CD4-positive, alpha-beta T cell (primary cell): ENCODE results near the gene IRF5. TPM values are rescaled to one million over a fixed set of nuclear protein-coding genes. Genes with fewer than 3 reads are reported as not detected.

Source experiments
- ATAC-seq: fragments of 200-7000 bp; cut with Tn5 transposase; one replicate; pipeline ENCODE4 v1.10.0; 2022; ENCODE audit warnings: mild to moderate bottlenecking; ENCODE audit not compliant: poor library complexity
- CTCF ChIA-PET: fragments of 350-600 bp; sonication (Branson Sonifier 250); formaldehyde crosslinking; loops from one replicate; lab custom pipeline; 2021; ENCODE audit warnings: antibody characterized with exemption, inconsistent platforms; lab: Charles Lee
- POLR2A ChIA-PET: fragments of 350-600 bp; sonication (Branson Sonifier 250); formaldehyde crosslinking; loops from one replicate; lab custom pipeline; 2021; ENCODE audit warnings: antibody characterized with exemption, inconsistent platforms; lab: Charles Lee
- DNase-seq, 14 experiments: peaks; one replicate each; pipeline ENCODE4 v3.0.0-alpha.2; 2013 to 2020; ENCODE audit warnings: mixed read lengths in 2 of 14
- H3K27ac ChIP-seq, 2 donors: one replicate each; pipeline versions ENCODE4 v1.5.1 to v1.7.0; 2013; ENCODE audit warnings: low read length in 2 of 2, low read depth in 1 of 2, mild to moderate bottlenecking in 1 of 2
- H3K27me3 ChIP-seq, 2 experiments: 1 replicate in 1 of 2; 2 replicates in 1 of 2; pipeline versions ENCODE4 v1.6.1 to v1.7.0; 2013; ENCODE audit warnings: low read length in 2 of 2, control low read depth in 1 of 2, mild to moderate bottlenecking in 1 of 2, moderate library complexity in 1 of 2; ENCODE audit not compliant: insufficient read depth in 2 of 2, control insufficient read depth in 1 of 2
- H3K36me3 ChIP-seq: one replicate; pipeline ENCODE4 v1.6.1; 2013; ENCODE audit warnings: low read length, control low read depth; ENCODE audit not compliant: insufficient read depth
- H3K4me1 ChIP-seq: one replicate; pipeline ENCODE4 v1.6.1; 2013; ENCODE audit warnings: low read length, control low read depth; ENCODE audit not compliant: insufficient read depth
- H3K4me3 ChIP-seq: one replicate; pipeline ENCODE4 v1.5.1; 2013; ENCODE audit warnings: mild to moderate bottlenecking, low read length, moderate library complexity
- H3K9me3 ChIP-seq, 2 experiments: 1 replicate in 1 of 2; 2 replicates in 1 of 2; pipeline versions ENCODE4 v1.6.1 to v1.7.0; 2013; ENCODE audit warnings: low read length in 2 of 2, mild to moderate bottlenecking in 2 of 2, control low read depth in 1 of 2, moderate library complexity in 1 of 2; ENCODE audit not compliant: control insufficient read depth in 1 of 2, insufficient read depth in 1 of 2
- H3K27ac Mint-ChIP-seq: one replicate; pipeline ENCODE4 v1.8.0; 2020; ENCODE audit warnings: mixed read lengths
- H3K27me3 Mint-ChIP-seq: one replicate; pipeline ENCODE4 v1.8.0; 2021; ENCODE audit warnings: mixed read lengths
- H3K36me3 Mint-ChIP-seq: one replicate; pipeline ENCODE4 v1.8.0; 2021; ENCODE audit warnings: low read depth, mixed read lengths
- H3K4me1 Mint-ChIP-seq: one replicate; pipeline ENCODE4 v1.8.0; 2021; ENCODE audit warnings: low read depth, mixed read lengths
- H3K4me3 Mint-ChIP-seq: one replicate; pipeline ENCODE4 v1.8.0; 2020; ENCODE audit warnings: mild to moderate bottlenecking, mixed read lengths
- H3K9me3 Mint-ChIP-seq: one replicate; pipeline ENCODE4 v1.8.0; 2020; ENCODE audit warnings: mixed read lengths
- intact Hi-C, 2 experiments: fragments of 100-400 bp; cut with DNase I in 1 of 2; cut with micrococcal nuclease in 1 of 2; formaldehyde crosslinking; loops; one replicate each; pipeline versions ENCODE4 v1.15.1 to v1.9.0; 2023 to 2025; cut with DNase I, micrococcal nuclease
- total RNA-seq, 174 experiments: library from RNA in 2 of 174; stranded (reverse) in 2 of 174; gene quantifications; one replicate each; pipeline ENCODE4 v1.2.3 and lab custom pipeline; 2021 to 2026
- TF ChIP-seq, protein P1 (sequence below): fragments of 200-600 bp; IDR thresholded peaks from one replicate; pipeline ENCODE4 v1.8.0; 2022; ENCODE audit warnings: antibody characterized with exemption, mild to moderate bottlenecking

IRF5 gene
- total RNA-seq, 2 experiments from 2014 or later = 1.7 to 1.8 TPM

GRCh38 chr7:128918016-128918665 is 19.6 kb upstream of the IRF5 start:
- intact Hi-C loops = no loop called here
- Histone ChIP-seq H3K27ac (no peak overlapping the region), H3K4me3 (no peak overlapping the region), H3K27me3 (peaks cover 22 to 26% of the 10 kb centered on the region in 2 experiments), H3K4me1 (peaks cover 13% of the 10 kb centered on the region), H3K36me3 (no peaks in the 10 kb centered on the region), H3K9me3 (peaks cover 0 to 8% of the 10 kb centered on the region in 2 experiments)
- H3K36me3 Mint-ChIP-seq = no peaks in the 10 kb centered on the region
- peaks cover 6% of the 10 kb centered on the region for H3K4me1 Mint-ChIP-seq
- no peak overlapping the region for H3K27ac Mint-ChIP-seq
- H3K27me3 Mint-ChIP-seq = peaks cover 42% of the 10 kb centered on the region
- ChIA-PET CTCF (no interaction called here), POLR2A (no interaction called here)
- DNase-seq (no peak), ATAC-seq (no peak)
- TF ChIP-seq, protein P1, sequence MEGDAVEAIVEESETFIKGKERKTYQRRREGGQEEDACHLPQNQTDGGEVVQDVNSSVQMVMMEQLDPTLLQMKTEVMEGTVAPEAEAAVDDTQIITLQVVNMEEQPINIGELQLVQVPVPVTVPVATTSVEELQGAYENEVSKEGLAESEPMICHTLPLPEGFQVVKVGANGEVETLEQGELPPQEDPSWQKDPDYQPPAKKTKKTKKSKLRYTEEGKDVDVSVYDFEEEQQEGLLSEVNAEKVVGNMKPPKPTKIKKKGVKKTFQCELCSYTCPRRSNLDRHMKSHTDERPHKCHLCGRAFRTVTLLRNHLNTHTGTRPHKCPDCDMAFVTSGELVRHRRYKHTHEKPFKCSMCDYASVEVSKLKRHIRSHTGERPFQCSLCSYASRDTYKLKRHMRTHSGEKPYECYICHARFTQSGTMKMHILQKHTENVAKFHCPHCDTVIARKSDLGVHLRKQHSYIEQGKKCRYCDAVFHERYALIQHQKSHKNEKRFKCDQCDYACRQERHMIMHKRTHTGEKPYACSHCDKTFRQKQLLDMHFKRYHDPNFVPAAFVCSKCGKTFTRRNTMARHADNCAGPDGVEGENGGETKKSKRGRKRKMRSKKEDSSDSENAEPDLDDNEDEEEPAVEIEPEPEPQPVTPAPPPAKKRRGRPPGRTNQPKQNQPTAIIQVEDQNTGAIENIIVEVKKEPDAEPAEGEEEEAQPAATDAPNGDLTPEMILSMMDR = no peak
- no peak overlapping the region for H3K4me3 Mint-ChIP-seq
- H3K9me3 Mint-ChIP-seq = no peaks in the 10 kb centered on the region

DNA sequence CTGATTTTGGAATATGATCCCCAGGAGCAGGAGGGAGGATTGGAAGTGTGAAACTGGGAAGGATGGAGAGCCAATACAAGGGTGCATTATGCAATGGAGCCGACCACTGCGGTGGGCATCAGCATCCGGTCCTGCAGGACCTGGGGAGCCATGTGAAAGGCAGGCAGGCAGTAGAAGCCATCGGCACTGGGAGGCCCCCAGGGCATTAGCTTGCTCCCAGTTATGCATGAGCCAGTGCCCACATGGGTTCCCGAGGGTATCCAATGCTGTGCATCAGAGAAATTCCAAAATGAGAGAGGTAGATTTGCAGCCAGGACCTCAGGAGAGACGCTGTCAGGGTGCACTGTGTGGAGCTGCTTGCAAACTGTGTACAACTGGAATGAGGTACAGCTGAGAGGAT is 18.5 kb upstream of the IRF5 start:
- intact Hi-C loops = no loop called here
- Histone ChIP-seq H3K9me3 (peaks cover 0 to 8% of the 10 kb centered on the region in 2 experiments), H3K27me3 (peaks cover 16 to 20% of the 10 kb centered on the region in 2 experiments), H3K4me1 (peaks cover 13% of the 10 kb centered on the region), H3K4me3 (no peak overlapping the region), H3K36me3 (no peaks in the 10 kb centered on the region), H3K27ac (no peak overlapping the region)
- ATAC-seq (no peak), DNase-seq (no peak)
- POLR2A ChIA-PET = no interaction called here
- TF ChIP-seq, protein P1 = no peak
- CTCF ChIA-PET = no interaction called here
- H3K36me3 Mint-ChIP-seq = no peaks in the 10 kb centered on the region
- no peaks in the 10 kb centered on the region for H3K9me3 Mint-ChIP-seq
- peaks cover 40% of the 10 kb centered on the region for H3K27me3 Mint-ChIP-seq
- no peak overlapping the region for H3K4me3 Mint-ChIP-seq
- H3K4me1 Mint-ChIP-seq = peaks cover 3% of the 10 kb centered on the region
- no peak overlapping the region for H3K27ac Mint-ChIP-seq

GRCh38 chr7:128919881-128920799 is 17.6 kb upstream of the IRF5 start:
- ChIA-PET POLR2A (interaction anchor here (0.6 kb wide), 1 partner anchor 1150 kb away, joined by 4 read pairs; no protein-coding TSS in a partner anchor), CTCF (no interaction called here)
- H3K27ac ChIP-seq = no peak overlapping the region
- peaks cover 0 to 8% of the 10 kb centered on the region in 2 experiments for H3K9me3 ChIP-seq
- no peaks in the 10 kb centered on the region for H3K36me3 ChIP-seq
- intact Hi-C loops = no loop called here
- TF ChIP-seq, protein P1 = no peak
- peaks cover 5% of the 10 kb centered on the region for H3K4me1 ChIP-seq
- Mint-ChIP-seq H3K4me3 (no peak overlapping the region), H3K9me3 (no peaks in the 10 kb centered on the region), H3K4me1 (no peaks in the 10 kb centered on the region), H3K36me3 (no peaks in the 10 kb centered on the region), H3K27ac (no peak overlapping the region), H3K27me3 (peaks cover 36% of the 10 kb centered on the region)
- H3K4me3 ChIP-seq = no peak overlapping the region
- no peak for DNase-seq
- peaks cover 12 to 14% of the 10 kb centered on the region in 2 experiments for H3K27me3 ChIP-seq
- ATAC-seq = no peak
